Thoracic aorta (tissue), 2 donors: ENCODE measurements around the gene IRS1. TPM values are rescaled to one million over a fixed set of nuclear protein-coding genes. Genes with fewer than 3 reads are reported as not detected.
A peak's percentile ranks its signal among the peaks of the same experiment; 100 is the strongest.
"Not testable (repeated sequence)": the region's sequence is repeated elsewhere in the genome, so short reads cannot be mapped to it uniquely, and the experiment has no call there.

Experiments used
- ATAC-seq: fragments of 150-250 bp; one replicate; pipeline ENCODE4 v1.8.0; 2017; ENCODE audit warnings: low read depth; ENCODE audit not compliant: insufficient number of reproducible peaks, low FRiP score
- DNase-seq: peaks from one replicate; pipeline ENCODE4 v3.0.0-alpha.2; 2020; ENCODE audit warnings: low spot score
- H3K27ac ChIP-seq, 2 donors: fragments of 200-600 bp; sonication (generic); 1 replicate in 1 of 2; 2 replicates in 1 of 2; pipeline ENCODE4 v1.5.1; 2016; ENCODE audit warnings: mild to moderate bottlenecking in 2 of 2, moderate library complexity in 2 of 2
- H3K27me3 ChIP-seq: fragments of 200-600 bp; sonication (generic); replicated peaks from 2 replicates; pipeline ENCODE4 v1.6.0; 2016; ENCODE audit warnings: mild to moderate bottlenecking; ENCODE audit not compliant: insufficient read depth
- H3K36me3 ChIP-seq: fragments of 200-600 bp; sonication (generic); one replicate; pipeline ENCODE4 v1.5.1; 2016
- H3K4me1 ChIP-seq, 2 donors: fragments of 200-600 bp; sonication (generic); 1 replicate in 1 of 2; 2 replicates in 1 of 2; pipeline versions ENCODE4 v1.5.1 to v1.6.0; 2016; ENCODE audit warnings: low read depth in 2 of 2, mild to moderate bottlenecking in 1 of 2; ENCODE audit not compliant: control insufficient read depth in 1 of 2
- H3K4me3 ChIP-seq: fragments of 200-600 bp; sonication (generic); 2 replicates; pipeline ENCODE4 v1.5.1; 2016; ENCODE audit warnings: mild to moderate bottlenecking
- H3K9me3 ChIP-seq: fragments of 200-600 bp; sonication (generic); 2 replicates; pipeline ENCODE4 v1.5.1; 2016
- CTCF ChIP-seq: fragments of 200-600 bp; sonication (generic); IDR thresholded peaks from one replicate; pipeline ENCODE4 v1.5.1; 2019; ENCODE audit warnings: antibody characterized with exemption
- total RNA-seq, 2 donors: library from RNA; depleted of rRNA; stranded (reverse); fragments of >200 nt; gene quantifications; one replicate each; pipeline versions ENCODE4 v1.1.0 to v1.2.3, GENCODE V29; 2016

IRS1 gene
- total RNA-seq: 10 to 100 TPM; 18.8 to 23.1 TPM

- ATAC-seq: peak; percentile 41
- Histone ChIP-seq H3K4me3 (peak within 1 kb of the TSS; percentile 97), H3K27ac (peak within 1 kb of the TSS; percentile 90 to 93), H3K9me3 (no peaks in the 10 kb centered on the region), H3K36me3 (no peaks in the 10 kb centered on the region), H3K4me1 (peaks cover 20 to 40% of the 10 kb centered on the region in 2 donors), H3K27me3 (no peaks in the 10 kb centered on the region)
- peak; percentile 10 for DNase-seq
- TF ChIP-seq CTCF: no peak
These were observed at the start of gene IRS1 for GRCh38 chr2:226799211-226799975. Gene IRS1, minus strand, starts transcription at chr2:226799820. Its CDS starts 1,082 bp downstream, at chr2:226798738.

GRCh38 chr2:226849349-226849748 is 49.7 kb upstream of the IRS1 start:
- TF ChIP-seq CTCF: no peak
- ATAC-seq (no peak), DNase-seq (no peak)
- no peaks in the 10 kb centered on the region for H3K36me3 ChIP-seq
- H3K4me3 ChIP-seq: no peak overlapping the region
- H3K4me1 ChIP-seq: no peaks in the 10 kb centered on the region
- no peaks in the 10 kb centered on the region for H3K27me3 ChIP-seq
- no peak overlapping the region for H3K27ac ChIP-seq
- no peaks in the 10 kb centered on the region for H3K9me3 ChIP-seq

- H3K36me3 ChIP-seq: no peaks in the 10 kb centered on the region
- DNase-seq (no peak), ATAC-seq (no peak)
- no peak for TF ChIP-seq CTCF
- no peaks in the 10 kb centered on the region for H3K9me3 ChIP-seq
- no peak overlapping the region for H3K4me3 ChIP-seq
- H3K4me1 ChIP-seq: no peaks in the 10 kb centered on the region
- no peaks in the 10 kb centered on the region for H3K27me3 ChIP-seq
- no peak overlapping the region for H3K27ac ChIP-seq
These were observed 47.9 kb upstream of the IRS1 start for GRCh38 chr2:226847511-226847910.

GRCh38 chr2:226847090-226847489 is 47.5 kb upstream of the IRS1 start:
- Histone ChIP-seq H3K27me3 (no peaks in the 10 kb centered on the region), H3K9me3 (no peaks in the 10 kb centered on the region), H3K27ac (no peak overlapping the region), H3K36me3 (no peaks in the 10 kb centered on the region), H3K4me1 (no peaks in the 10 kb centered on the region), H3K4me3 (no peak overlapping the region)
- ATAC-seq (no peak), DNase-seq (no peak)
- no peak for TF ChIP-seq CTCF

- no peak for ATAC-seq
- DNase-seq: no peak
- H3K4me1 ChIP-seq: no peaks in the 10 kb centered on the region
- H3K27me3 ChIP-seq: no peaks in the 10 kb centered on the region
- TF ChIP-seq CTCF: no peak
- no peaks in the 10 kb centered on the region for H3K36me3 ChIP-seq
- no peak overlapping the region for H3K27ac ChIP-seq
- no peaks in the 10 kb centered on the region for H3K9me3 ChIP-seq
- no peak overlapping the region for H3K4me3 ChIP-seq
These were observed 45.9 kb upstream of the IRS1 start for GRCh38 chr2:226845386-226846116.

GRCh38 chr2:226843001-226843400 is 43.4 kb upstream of the IRS1 start:
- not testable (repeated sequence) for H3K27me3 ChIP-seq, H3K4me1 ChIP-seq, H3K27ac ChIP-seq, H3K9me3 ChIP-seq, H3K4me3 ChIP-seq, ATAC-seq, DNase-seq, H3K36me3 ChIP-seq
